Lung (tissue), 12 donors: Measurements from ENCODE around the gene PGLYRP4. TPM values are rescaled to one million over a fixed set of nuclear protein-coding genes. Genes with fewer than 3 reads are reported as not detected.

ENCODE experiments used
- ATAC-seq: fragments of 200-7000 bp; cut with Tn5 transposase; one replicate; pipeline ENCODE4 v1.9.1; 2020; ENCODE audit warnings: moderate number of reproducible peaks; ENCODE audit not compliant: insufficient read depth, low FRiP score
- DNase-seq, 3 donors: peaks; one replicate each; pipeline ENCODE4 v3.0.0-alpha.2; 2013 to 2017
- H3K27ac ChIP-seq, 2 donors: one replicate each; pipeline ENCODE4 v1.5.1; 2013; ENCODE audit warnings: mild to moderate bottlenecking in 2 of 2, moderate library complexity in 2 of 2, control low read depth in 1 of 2, inconsistent platforms in 1 of 2, low read depth in 1 of 2, low read length in 1 of 2
- H3K27me3 ChIP-seq, 3 donors: one replicate each; pipeline ENCODE4 v1.5.1; 2013; ENCODE audit warnings: low read length in 2 of 3; ENCODE audit not compliant: control insufficient read depth in 3 of 3, insufficient read depth in 3 of 3
- H3K36me3 ChIP-seq, 4 donors: one replicate each; pipeline ENCODE4 v1.5.1; 2013; ENCODE audit warnings: low read length in 4 of 4, mild to moderate bottlenecking in 1 of 4, moderate library complexity in 1 of 4; ENCODE audit not compliant: control insufficient read depth in 4 of 4, insufficient read depth in 4 of 4
- H3K4me1 ChIP-seq, 5 donors: one replicate each; pipeline ENCODE4 v1.5.1; 2013; ENCODE audit warnings: low read length in 5 of 5, mild to moderate bottlenecking in 2 of 5, moderate library complexity in 1 of 5; ENCODE audit not compliant: control insufficient read depth in 5 of 5, insufficient read depth in 5 of 5
- H3K4me3 ChIP-seq: one replicate; pipeline ENCODE4 v1.5.1; 2013; ENCODE audit warnings: mild to moderate bottlenecking, control low read depth, moderate library complexity
- H3K9ac ChIP-seq, 2 donors: one replicate each; pipeline ENCODE4 v1.5.1; 2013; ENCODE audit warnings: low read length in 2 of 2, control low read depth in 1 of 2; ENCODE audit not compliant: insufficient read depth in 1 of 2
- H3K9me3 ChIP-seq, 4 donors: one replicate each; pipeline ENCODE4 v1.5.1; 2013; ENCODE audit warnings: low read length in 3 of 4, mild to moderate bottlenecking in 1 of 4, moderate library complexity in 1 of 4; ENCODE audit not compliant: control insufficient read depth in 4 of 4, insufficient read depth in 3 of 4
- WGBS, 2 donors: extraction: QIAGEN DNeasy Blood & Tissue Kit; methylation state at CpG; one replicate each; pipeline ENCODE4 v1.1.7; 2013; 5-methylcytosine and 5-hydroxymethylcytosine counted together
- polyA plus RNA-seq, 2 donors: library from polyadenylated mRNA; stranded (reverse); fragments of 200-250 nt; gene quantifications; one replicate each; pipeline ENCODE4 v1.2.1, GENCODE V29; 2013
- total RNA-seq, 2 donors: library from RNA; depleted of rRNA in 1 of 2; stranded (reverse); fragments of >200 nt in 1 of 2; gene quantifications; one replicate each; pipeline ENCODE4 v1.2.1, GENCODE V29; 2014 to 2021
- TF ChIP-seq, protein P1 (sequence below): IDR thresholded peaks from 2 replicates; pipeline ENCODE4 v1.5.1; 2012; ENCODE audit warnings: mild to moderate bottlenecking; ENCODE audit errors: control extremely low read depth, extremely low read depth
- donor health status: control.
- donor health status: control.
- donor health status: Bipolar disorder and iron deficiency.
- donor health status: healthy.
- donor health status: DM: yes; HTN: yes; CAD: no.

Gene PGLYRP4
- total and polyA plus RNA-seq, 4 donors = 0.18 to 3.1 (median 1.0) TPM

- H3K36me3 ChIP-seq = no peaks in the 10 kb centered on the region
- H3K4me3 ChIP-seq = no peak overlapping the region
- no peaks in the 10 kb centered on the region for H3K4me1 ChIP-seq
- ATAC-seq (no peak), DNase-seq (peak in 1 of 3 donors; percentile 13)
- H3K9me3 ChIP-seq = no peaks in the 10 kb centered on the region
- H3K27ac ChIP-seq = no peak overlapping the region
- H3K27me3 ChIP-seq = no peaks in the 10 kb centered on the region
- 67 to 83% methylated on average over 5 of the region's 5 CpGs for WGBS, 2 donors
- TF ChIP-seq, protein P1, sequence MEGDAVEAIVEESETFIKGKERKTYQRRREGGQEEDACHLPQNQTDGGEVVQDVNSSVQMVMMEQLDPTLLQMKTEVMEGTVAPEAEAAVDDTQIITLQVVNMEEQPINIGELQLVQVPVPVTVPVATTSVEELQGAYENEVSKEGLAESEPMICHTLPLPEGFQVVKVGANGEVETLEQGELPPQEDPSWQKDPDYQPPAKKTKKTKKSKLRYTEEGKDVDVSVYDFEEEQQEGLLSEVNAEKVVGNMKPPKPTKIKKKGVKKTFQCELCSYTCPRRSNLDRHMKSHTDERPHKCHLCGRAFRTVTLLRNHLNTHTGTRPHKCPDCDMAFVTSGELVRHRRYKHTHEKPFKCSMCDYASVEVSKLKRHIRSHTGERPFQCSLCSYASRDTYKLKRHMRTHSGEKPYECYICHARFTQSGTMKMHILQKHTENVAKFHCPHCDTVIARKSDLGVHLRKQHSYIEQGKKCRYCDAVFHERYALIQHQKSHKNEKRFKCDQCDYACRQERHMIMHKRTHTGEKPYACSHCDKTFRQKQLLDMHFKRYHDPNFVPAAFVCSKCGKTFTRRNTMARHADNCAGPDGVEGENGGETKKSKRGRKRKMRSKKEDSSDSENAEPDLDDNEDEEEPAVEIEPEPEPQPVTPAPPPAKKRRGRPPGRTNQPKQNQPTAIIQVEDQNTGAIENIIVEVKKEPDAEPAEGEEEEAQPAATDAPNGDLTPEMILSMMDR = no peak
- no peak overlapping the region for H3K9ac ChIP-seq
Measured at GRCh38 chr1:153302308-153302707, 46.3 kb downstream of the PGLYRP4 start.

- no peaks in the 10 kb centered on the region for H3K9me3 ChIP-seq
- no peaks in the 10 kb centered on the region for H3K4me1 ChIP-seq
- no peak for ATAC-seq
- DNase-seq = no peak
- H3K36me3 ChIP-seq = no peaks in the 10 kb centered on the region
- no peaks in the 10 kb centered on the region for H3K27me3 ChIP-seq
- no peak overlapping the region for H3K9ac ChIP-seq
- WGBS, 2 donors = 38 to 50% methylated on average over 9 of the region's 9 CpGs
- no peak overlapping the region for H3K27ac ChIP-seq
- no peak overlapping the region for H3K4me3 ChIP-seq
- TF ChIP-seq, protein P1 = no peak
Measured at GRCh38 chr1:153293851-153294250, 54.8 kb downstream of the PGLYRP4 start.

- DNase-seq = no peak
- no peaks in the 10 kb centered on the region for H3K4me1 ChIP-seq
- TF ChIP-seq, protein P1 = no peak
- H3K4me3 ChIP-seq = no peak overlapping the region
- no peaks in the 10 kb centered on the region for H3K36me3 ChIP-seq
- H3K27me3 ChIP-seq = no peaks in the 10 kb centered on the region
- H3K9me3 ChIP-seq = no peaks in the 10 kb centered on the region
- 67 to 70% methylated on average over 7 of the region's 7 CpGs for WGBS, 2 donors
- H3K27ac ChIP-seq = no peak overlapping the region
- ATAC-seq = no peak
- H3K9ac ChIP-seq = no peak overlapping the region
Measured at GRCh38 chr1:153293480-153293775, 55.2 kb downstream of the PGLYRP4 start.

GRCh38 chr1:153292740-153293479 is 55.7 kb downstream of the PGLYRP4 start:
- ATAC-seq (no peak), DNase-seq (no peak)
- H3K4me1 ChIP-seq = no peaks in the 10 kb centered on the region
- H3K27ac ChIP-seq = no peak overlapping the region
- no peaks in the 10 kb centered on the region for H3K27me3 ChIP-seq
- no peaks in the 10 kb centered on the region for H3K36me3 ChIP-seq
- no peak overlapping the region for H3K4me3 ChIP-seq
- no peaks in the 10 kb centered on the region for H3K9me3 ChIP-seq
- H3K9ac ChIP-seq = no peak overlapping the region
- TF ChIP-seq, protein P1 = no peak
- WGBS, 2 donors = 65 to 71% methylated on average over 24 to 25 of the region's 25 CpGs
